NT2/D1 (cell line): ENCODE data around the gene UBAC1.

Experiments used
- DNase-seq: peaks from one replicate; pipeline ENCODE4 v3.0.0-alpha.2; 2011; ENCODE audit warnings: low read depth, low spot score
- H3K27me3 ChIP-seq: 2 replicates; pipeline ENCODE4 v1.6.0; 2011; ENCODE audit warnings: mild to moderate bottlenecking; ENCODE audit not compliant: insufficient read length, insufficient read depth
- H3K36me3 ChIP-seq: 2 replicates; pipeline ENCODE4 v1.6.1; 2011; ENCODE audit warnings: mild to moderate bottlenecking, low read length, mixed read lengths; ENCODE audit not compliant: insufficient read depth, insufficient read length
- H3K4me1 ChIP-seq: 2 replicates; pipeline ENCODE4 v1.5.1; 2011; ENCODE audit not compliant: insufficient read depth, insufficient read length
- H3K4me3 ChIP-seq: 2 replicates; pipeline ENCODE4 v1.5.1; 2011; ENCODE audit warnings: low read depth; ENCODE audit not compliant: insufficient read length
- H3K9ac ChIP-seq: 2 replicates; pipeline ENCODE4 v1.6.0; 2011; ENCODE audit warnings: low read depth; ENCODE audit not compliant: insufficient read length
- H3K9me3 ChIP-seq: 2 replicates; pipeline ENCODE4 v1.5.1; 2011; ENCODE audit warnings: mild to moderate bottlenecking, low read length; ENCODE audit not compliant: insufficient read depth
- SUZ12 ChIP-seq: IDR thresholded peaks from 2 replicates; pipeline ENCODE4 v1.6.1; 2011; ENCODE audit not compliant: insufficient read length, insufficient read depth; ENCODE audit errors: extremely low read depth
- YY1 ChIP-seq: IDR thresholded peaks from 2 replicates; pipeline ENCODE4 v1.6.1; 2011; ENCODE audit not compliant: insufficient read length, insufficient read depth
- ZNF274 ChIP-seq: IDR thresholded peaks from 2 replicates; pipeline ENCODE4 v1.6.1; 2011; ENCODE audit warnings: mild to moderate bottlenecking, low read depth, low read length

UBAC1 gene, protein sequence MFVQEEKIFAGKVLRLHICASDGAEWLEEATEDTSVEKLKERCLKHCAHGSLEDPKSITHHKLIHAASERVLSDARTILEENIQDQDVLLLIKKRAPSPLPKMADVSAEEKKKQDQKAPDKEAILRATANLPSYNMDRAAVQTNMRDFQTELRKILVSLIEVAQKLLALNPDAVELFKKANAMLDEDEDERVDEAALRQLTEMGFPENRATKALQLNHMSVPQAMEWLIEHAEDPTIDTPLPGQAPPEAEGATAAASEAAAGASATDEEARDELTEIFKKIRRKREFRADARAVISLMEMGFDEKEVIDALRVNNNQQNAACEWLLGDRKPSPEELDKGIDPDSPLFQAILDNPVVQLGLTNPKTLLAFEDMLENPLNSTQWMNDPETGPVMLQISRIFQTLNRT

DNA sequence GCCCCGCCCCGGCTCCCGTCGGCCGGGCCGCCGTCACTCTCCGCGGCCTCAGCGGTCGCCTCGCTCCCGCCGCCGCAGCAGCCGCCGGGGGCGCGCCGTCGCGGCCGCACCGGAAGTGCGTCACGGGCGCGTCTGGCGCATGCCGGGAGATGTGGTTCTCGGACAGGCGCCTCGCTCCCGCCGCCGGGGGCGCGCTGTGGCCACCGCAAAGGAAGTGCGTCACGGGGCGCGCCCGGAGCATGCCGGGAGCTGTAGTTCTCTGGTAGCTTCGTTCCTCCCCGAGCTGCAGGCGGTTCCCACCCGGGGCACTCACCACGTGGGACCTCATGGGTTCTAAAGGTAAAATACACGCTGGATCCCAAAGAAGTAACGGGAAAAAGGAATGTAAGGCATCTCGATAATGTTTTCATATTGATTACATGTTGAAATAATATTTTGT, at the start of gene UBAC1:
UBAC1 (minus strand) TSS at position 97 of the 439 bp plus-strand sequence. CDS start 211 bp downstream, outside the sequence.
- TF ChIP-seq ZNF274 (no peak), SUZ12 (no peak), YY1 (no peak)
- no peaks in the 10 kb centered on the region for H3K27me3 ChIP-seq
- peak within 1 kb of the TSS; percentile 94 for H3K9ac ChIP-seq
- H3K4me1 ChIP-seq, result peaks cover 12% of the 10 kb centered on the region
- H3K9me3 ChIP-seq, result no peaks in the 10 kb centered on the region
- peak; percentile 92 for DNase-seq
- peak within 1 kb of the TSS; percentile 77 for H3K4me3 ChIP-seq
- H3K36me3 ChIP-seq, result peaks cover 20% of the 10 kb centered on the region

- no peak for DNase-seq
- H3K4me1 ChIP-seq, result peaks cover 68% of the 10 kb centered on the region
- H3K9ac ChIP-seq, result peak overlapping the region; percentile 66
- peaks cover 73% of the 10 kb centered on the region for H3K36me3 ChIP-seq
- no peak overlapping the region for H3K4me3 ChIP-seq
- H3K9me3 ChIP-seq, result no peaks in the 10 kb centered on the region
- H3K27me3 ChIP-seq, result no peaks in the 10 kb centered on the region
- TF ChIP-seq SUZ12, result no peak
- TF ChIP-seq YY1, result no peak
- TF ChIP-seq ZNF274, result no peak
Measured at GRCh38 chr9:136010615-136011361, 49.6 kb upstream of the UBAC1 start.

- TF ChIP-seq SUZ12 (no peak), YY1 (no peak), ZNF274 (no peak)
- Histone ChIP-seq H3K9ac (no peak overlapping the region), H3K9me3 (no peaks in the 10 kb centered on the region), H3K27me3 (no peaks in the 10 kb centered on the region), H3K36me3 (peaks cover 67% of the 10 kb centered on the region), H3K4me1 (peaks cover 73% of the 10 kb centered on the region), H3K4me3 (no peak overlapping the region)
- DNase-seq, result no peak
Measured at GRCh38 chr9:136010176-136010575, 49.0 kb upstream of the UBAC1 start.

DNA sequence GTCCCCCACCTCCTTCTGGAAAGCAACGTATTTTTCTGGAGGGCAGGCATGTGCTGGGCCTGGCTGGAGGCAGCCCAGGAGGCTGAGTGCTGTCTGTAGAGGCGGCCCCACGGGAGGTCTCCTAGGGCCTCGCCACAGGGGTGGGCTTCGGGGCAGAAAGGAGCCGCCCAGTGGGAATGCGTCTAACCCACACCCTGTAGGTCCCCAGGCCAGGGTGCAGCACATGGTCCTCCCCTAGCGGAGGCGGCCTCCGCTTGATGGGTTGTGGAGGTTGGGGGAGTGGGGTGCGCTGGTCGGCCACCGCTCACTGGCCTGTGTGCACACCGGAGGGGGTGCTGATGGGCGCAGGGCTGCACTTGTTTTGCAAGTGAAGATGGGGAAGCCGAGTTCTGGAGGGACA, 48.3 kb upstream of the UBAC1 start:
- Histone ChIP-seq H3K4me3 (no peak overlapping the region), H3K9me3 (no peaks in the 10 kb centered on the region), H3K9ac (peak overlapping the region; percentile 26), H3K36me3 (peaks cover 60% of the 10 kb centered on the region), H3K27me3 (no peaks in the 10 kb centered on the region), H3K4me1 (peaks cover 70% of the 10 kb centered on the region)
- DNase-seq, result no peak
- TF ChIP-seq SUZ12, result no peak
- no peak for TF ChIP-seq ZNF274
- no peak for TF ChIP-seq YY1

GRCh38 chr9:136008693-136008997, 47.5 kb upstream of the UBAC1 start:
- no peak for DNase-seq
- Histone ChIP-seq H3K36me3 (peaks cover 57% of the 10 kb centered on the region), H3K4me1 (peaks cover 73% of the 10 kb centered on the region), H3K9ac (peak overlapping the region; percentile 26), H3K4me3 (no peak overlapping the region), H3K9me3 (no peaks in the 10 kb centered on the region), H3K27me3 (no peaks in the 10 kb centered on the region)
- TF ChIP-seq YY1 (no peak), SUZ12 (no peak), ZNF274 (no peak)

GRCh38 chr9:136007934-136008692, 46.9 kb upstream of the UBAC1 start:
- Histone ChIP-seq H3K36me3 (peaks cover 54% of the 10 kb centered on the region), H3K9me3 (no peaks in the 10 kb centered on the region), H3K4me1 (peaks cover 72% of the 10 kb centered on the region), H3K9ac (no peak overlapping the region), H3K27me3 (no peaks in the 10 kb centered on the region), H3K4me3 (no peak overlapping the region)
- no peak for DNase-seq
- TF ChIP-seq YY1, result no peak
- TF ChIP-seq ZNF274, result no peak
- no peak for TF ChIP-seq SUZ12
